ENCODE results near the gene ITGBL1. TPM values are rescaled to one million over a fixed set of nuclear protein-coding genes. Genes with fewer than 3 reads are reported as not detected.
"Not testable (repeated sequence)": the region's sequence is repeated elsewhere in the genome, so short reads cannot be mapped to it uniquely, and the experiment has no call there.

ITGBL1 gene
- total RNA-seq, 1 donor from 2014 or later = 2.0 TPM

GRCh38 chr13:101511161-101511560 is 58.7 kb downstream of the ITGBL1 start:
- no peak for FAIRE-seq
- no peak for DNase-seq (ENCODE audit: low spot score in 2 of 2)

GRCh38 chr13:101511766-101512165 is 59.3 kb downstream of the ITGBL1 start:
- DNase-seq (ENCODE audit: low spot score in 2 of 2) (no peak), FAIRE-seq (no peak)

- DNase-seq (ENCODE audit: low spot score in 2 of 2) (no peak), FAIRE-seq (no peak)
Measured at GRCh38 chr13:101512650-101513049, 60.2 kb downstream of the ITGBL1 start.

- no peak for DNase-seq (ENCODE audit: low spot score in 2 of 2)
- FAIRE-seq = no peak
Measured at GRCh38 chr13:101514100-101514499, 61.6 kb downstream of the ITGBL1 start.

GRCh38 chr13:101514695-101515275 is 62.3 kb downstream of the ITGBL1 start:
- FAIRE-seq (peak; percentile 88), DNase-seq (ENCODE audit: low spot score in 2 of 2) (no peak)

- no peak for DNase-seq (ENCODE audit: low spot score in 2 of 2)
- FAIRE-seq = no peak
Measured at GRCh38 chr13:101515504-101515903, 63.0 kb downstream of the ITGBL1 start.

DNA sequence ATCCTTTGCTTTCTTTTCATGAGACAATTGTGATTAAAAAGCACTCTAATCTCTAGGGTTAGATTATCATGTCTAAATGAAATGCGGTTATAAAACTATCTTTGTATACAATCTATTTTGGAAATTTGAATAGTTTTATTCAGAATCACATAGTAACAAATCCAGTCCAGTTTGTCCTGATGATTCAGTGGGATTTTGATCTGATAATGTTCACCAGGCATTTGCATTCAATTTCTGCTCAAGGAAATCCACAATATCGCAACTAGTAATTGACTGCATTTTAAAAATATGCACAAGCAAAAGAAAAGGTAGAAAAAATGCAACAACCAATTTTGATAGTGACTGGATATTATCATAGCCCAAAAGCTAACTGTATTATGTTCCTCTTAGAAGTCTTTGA is 63.8 kb downstream of the ITGBL1 start:
- no peak for FAIRE-seq

DNA sequence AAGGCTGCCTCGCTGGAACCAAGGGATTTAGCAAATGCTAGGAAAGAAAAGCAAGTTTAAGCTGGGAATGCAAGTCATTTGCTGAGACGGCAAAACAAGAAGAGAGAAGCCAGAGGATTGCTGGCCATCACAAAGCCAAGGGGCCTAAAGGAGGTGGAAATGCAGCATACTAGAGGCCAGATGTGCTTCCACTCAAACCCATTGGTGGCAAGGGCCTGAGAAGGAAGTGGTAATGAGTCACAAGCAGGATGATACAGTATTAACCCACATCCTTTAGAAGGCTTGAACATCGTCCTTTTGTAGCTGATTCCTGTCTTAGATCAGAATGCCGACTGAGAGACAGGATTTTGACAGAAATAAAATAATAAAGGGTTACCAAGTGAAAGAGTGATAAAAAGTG is 68.2 kb downstream of the ITGBL1 start:
- no peak for DNase-seq (ENCODE audit: low spot score in 2 of 2)
- no peak for FAIRE-seq

More for the DNA sequence above, 63.8 kb downstream of the ITGBL1 start:
- no peak for DNase-seq (ENCODE audit: low spot score in 2 of 2)

GRCh38 chr13:101521371-101521770 is 68.9 kb downstream of the ITGBL1 start:
- FAIRE-seq (no peak), DNase-seq (ENCODE audit: low spot score in 2 of 2) (no peak)

DNA sequence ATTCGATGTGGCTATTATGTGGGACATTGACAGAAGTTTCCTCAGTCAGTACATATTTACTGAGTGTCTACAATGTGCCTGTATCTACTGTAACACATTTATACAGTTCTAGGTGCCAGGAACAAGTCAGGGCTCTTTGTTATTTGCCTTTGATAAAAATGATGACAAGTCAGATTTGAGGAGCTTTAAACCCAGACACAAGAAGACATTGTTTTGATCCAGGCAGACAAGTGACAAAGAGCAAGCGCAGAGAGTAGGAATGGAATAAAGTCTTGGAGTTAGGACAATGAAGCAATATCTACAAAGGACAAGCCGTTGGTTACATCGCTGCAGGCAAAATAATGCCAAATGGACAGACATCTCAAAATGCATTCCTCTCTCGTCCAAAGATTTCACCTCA is 70.1 kb downstream of the ITGBL1 start:
- DNase-seq (ENCODE audit: low spot score in 2 of 2) = no peak
- no peak for FAIRE-seq

- FAIRE-seq (no peak), DNase-seq (ENCODE audit: low spot score in 2 of 2) (no peak)
Measured at GRCh38 chr13:101523154-101524131, 71.0 kb downstream of the ITGBL1 start.

GRCh38 chr13:101527130-101527529 is 74.7 kb downstream of the ITGBL1 start:
- FAIRE-seq (no peak), DNase-seq (ENCODE audit: low spot score in 2 of 2) (no peak)

- FAIRE-seq (no peak), DNase-seq (ENCODE audit: low spot score in 2 of 2) (no peak)
Measured at GRCh38 chr13:101529422-101529821, 76.9 kb downstream of the ITGBL1 start.

DNA sequence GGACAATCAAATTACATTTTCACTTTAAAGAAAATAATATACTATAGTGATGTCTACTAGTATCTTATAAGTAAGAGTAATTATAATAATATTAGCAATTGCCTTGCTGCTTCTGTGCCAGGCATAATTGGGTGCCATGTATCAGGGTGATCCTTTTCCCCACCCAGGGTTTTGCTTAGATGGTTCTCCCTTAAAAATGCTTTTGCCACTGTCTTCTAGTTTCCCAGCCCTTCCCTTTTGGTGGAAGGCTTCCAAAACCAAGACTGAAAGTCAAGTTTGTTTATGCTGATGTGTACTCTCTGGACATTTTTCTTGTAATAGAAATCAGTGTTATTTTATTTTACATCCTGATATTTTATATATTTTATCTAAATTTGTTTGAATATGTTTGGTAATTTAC is 77.8 kb downstream of the ITGBL1 start:
- FAIRE-seq = no peak
- no peak for DNase-seq (ENCODE audit: low spot score in 2 of 2)

GRCh38 chr13:101535192-101535746 is 82.8 kb downstream of the ITGBL1 start:
- DNase-seq (ENCODE audit: low spot score in 2 of 2) (no peak), FAIRE-seq (no peak)

DNA sequence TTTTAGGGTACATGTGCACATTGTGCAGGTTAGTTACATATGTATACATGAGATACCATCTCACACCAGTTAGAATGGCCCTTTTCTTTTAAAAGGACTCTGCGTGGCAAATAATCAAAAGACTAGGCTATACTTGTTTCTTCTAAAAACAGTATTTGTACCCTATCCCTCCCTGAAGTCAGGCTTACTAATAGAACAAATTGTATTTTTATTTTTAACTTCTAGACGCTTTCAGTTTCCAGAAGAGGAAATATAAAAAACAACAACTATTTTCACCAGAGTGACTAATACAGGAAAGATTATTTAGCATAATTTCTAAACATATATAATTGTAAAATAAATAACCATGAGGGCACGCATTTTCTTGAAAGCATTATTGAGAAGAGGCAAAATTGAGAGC is 83.6 kb downstream of the ITGBL1 start:
- DNase-seq (ENCODE audit: low spot score in 2 of 2) = no peak
- FAIRE-seq = no peak

GRCh38 chr13:101544544-101544943 is 92.1 kb downstream of the ITGBL1 start:
- not testable (repeated sequence) for DNase-seq (ENCODE audit: low spot score in 2 of 2); FAIRE-seq

DNA sequence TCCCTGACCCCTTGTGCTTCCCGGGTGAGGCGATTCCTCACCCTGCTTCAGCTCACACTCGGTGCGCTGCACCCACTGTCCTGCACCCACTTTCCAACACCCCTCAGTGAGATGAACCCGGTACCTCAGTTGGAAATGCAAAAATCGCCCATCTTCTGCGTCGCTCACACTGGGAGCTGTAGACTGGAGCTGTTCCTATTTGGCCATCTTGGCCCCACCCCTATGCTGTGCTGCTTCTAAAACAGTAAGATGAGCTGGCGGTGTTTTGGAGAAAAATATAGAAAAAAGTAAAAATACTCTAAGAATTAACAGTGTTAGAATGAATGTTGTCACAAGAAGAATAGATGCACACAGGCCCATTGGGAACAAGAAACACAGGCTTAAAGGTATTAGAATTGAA is 92.5 kb downstream of the ITGBL1 start:
- FAIRE-seq (no peak), DNase-seq (ENCODE audit: low spot score in 2 of 2) (no peak)

GRCh38 chr13:101545521-101545920 is 93.0 kb downstream of the ITGBL1 start:
- DNase-seq (ENCODE audit: low spot score in 2 of 2) (no peak), FAIRE-seq (no peak)

- FAIRE-seq (no peak), DNase-seq (ENCODE audit: low spot score in 2 of 2) (no peak)
Measured at GRCh38 chr13:101552286-101552685, 99.8 kb downstream of the ITGBL1 start.

DNA sequence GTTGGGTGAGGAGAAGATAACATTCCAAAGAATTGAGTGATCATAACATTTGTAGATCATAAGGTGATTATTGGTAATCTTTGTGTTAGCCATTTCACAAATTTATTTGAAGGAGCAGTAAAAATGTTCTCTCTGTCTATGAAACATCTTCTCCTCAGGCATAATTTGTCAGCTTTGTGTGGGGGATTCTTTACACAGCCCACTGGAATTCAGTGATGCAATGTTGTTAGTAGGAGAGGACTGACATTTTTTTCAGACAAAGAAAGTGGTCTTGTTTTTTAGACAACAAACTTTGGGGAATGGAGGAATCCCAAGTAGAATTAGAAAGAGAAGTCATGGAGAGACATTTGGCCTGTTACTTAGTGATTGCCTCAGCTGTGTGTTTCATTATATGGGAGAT is 100.3 kb downstream of the ITGBL1 start:
- no peak for FAIRE-seq

More for the DNA sequence above, 100.3 kb downstream of the ITGBL1 start:
- no peak for DNase-seq (ENCODE audit: low spot score in 2 of 2)
